Gastrocnemius medialis (tissue), 4 donors: ENCODE measurements around the gene GUCY2F. TPM values are rescaled to one million over a fixed set of nuclear protein-coding genes. Genes with fewer than 3 reads are reported as not detected.
A peak's percentile ranks its signal among the peaks of the same experiment; 100 is the strongest.

ENCODE experiments used
- ATAC-seq, 2 donors: fragments of 150-250 bp; one replicate each; pipeline ENCODE4 v1.9.1; 2016
- DNase-seq, 2 donors: peaks; one replicate each; pipeline ENCODE4 v3.0.0-alpha.2; 2019
- H3K27ac ChIP-seq, 4 donors: fragments of 200-600 bp; sonication (generic); 1 replicate in 1 of 4; 2 replicates in 3 of 4; pipeline ENCODE4 v1.5.1; 2016 to 2018; ENCODE audit warnings: mild to moderate bottlenecking in 2 of 4, moderate library complexity in 1 of 4
- H3K27me3 ChIP-seq, 3 donors: fragments of 200-600 bp; sonication (generic) in 2 of 3; 1 replicate in 1 of 3; 2 replicates in 2 of 3; pipeline versions ENCODE4 v1.5.1 to v1.6.0; 2016 to 2019; ENCODE audit warnings: mild to moderate bottlenecking in 1 of 3, moderate library complexity in 1 of 3
- H3K36me3 ChIP-seq, 2 donors: fragments of 200-600 bp; sonication (generic) in 1 of 2; one replicate each; pipeline ENCODE4 v1.5.1; 2017 to 2018
- H3K4me1 ChIP-seq, 2 donors: fragments of 200-600 bp; sonication (generic) in 1 of 2; one replicate each; pipeline ENCODE4 v1.5.1; 2016 to 2017; ENCODE audit warnings: mild to moderate bottlenecking in 2 of 2
- H3K4me3 ChIP-seq, 4 donors: fragments of 200-600 bp; sonication (generic) in 3 of 4; 1 replicate in 1 of 4; 2 replicates in 3 of 4; pipeline ENCODE4 v1.5.1; 2016 to 2019; ENCODE audit warnings: mild to moderate bottlenecking in 2 of 4
- H3K9me3 ChIP-seq, 3 donors: fragments of 200-600 bp; sonication (generic) in 2 of 3; 1 replicate in 1 of 3; 2 replicates in 2 of 3; pipeline ENCODE4 v1.5.1; 2016 to 2019
- CTCF ChIP-seq, 5 experiments: fragments of 450-650 bp in 3 of 5; fragments of 200-600 bp in 2 of 5; sonication (generic) in 2 of 5; IDR thresholded peaks in 4 of 5; conservative IDR thresholded peaks in 1 of 5; 1 replicate in 4 of 5; 2 replicates in 1 of 5; pipeline ENCODE4 v1.5.1; 2016 to 2019; ENCODE audit warnings: antibody characterized with exemption in 5 of 5, mild to moderate bottlenecking in 3 of 5, moderate library complexity in 3 of 5
- POLR2A ChIP-seq, 2 donors: fragments of 450-650 bp; IDR thresholded peaks; one replicate each; pipeline ENCODE4 v1.6.1; 2017; ENCODE audit warnings: antibody characterized with exemption in 2 of 2, mild to moderate bottlenecking in 2 of 2, moderate library complexity in 2 of 2
- in situ Hi-C, 4 donors: fragments of 200-750 bp; cut with MboI; loops; one replicate each; pipeline versions ENCODE4 v1.15.0 to v1.8.0; 2017; ENCODE audit warnings: low sequenced_read_pairs in 4 of 4
- intact Hi-C: fragments of 100-400 bp; cut with DNase I; formaldehyde crosslinking; loops from one replicate; pipeline ENCODE4 v1.15.1; 2023; ENCODE audit warnings: low total_unique reads
- total RNA-seq, 4 donors: library from RNA; depleted of rRNA; stranded (reverse); fragments of >200 nt; gene quantifications; one replicate each; pipeline versions ENCODE4 v1.1.0 to v1.2.3, GENCODE V29; 2016

The GUCY2F gene
- total RNA-seq, 4 donors from 2014 or later: not detected

GRCh38 chrX:109498434-109498833 is 16.5 kb upstream of the GUCY2F start:
- no peaks in the 10 kb centered on the region for H3K9me3 ChIP-seq
- in situ Hi-C loops: loop anchor here in 3 of 4 donors (25.0 kb wide), 2 partner anchors 139 to 389 kb away; partner anchors contain the start of gene KCNE5 (in 1 of the 3)
- H3K27me3 ChIP-seq: no peaks in the 10 kb centered on the region
- ATAC-seq: no peak
- no peak overlapping the region for H3K27ac ChIP-seq
- no peak for TF ChIP-seq CTCF (IDR thresholded peaks at IDR 0.05 in 4 of 5, conservative IDR thresholded peaks at IDR 0.05 in 1 of 5)
- TF ChIP-seq POLR2A (IDR thresholded peaks at IDR 0.05): no peak
- intact Hi-C loops: no loop called here
- no peaks in the 10 kb centered on the region for H3K36me3 ChIP-seq
- DNase-seq: no peak
- no peak overlapping the region for H3K4me3 ChIP-seq
- no peaks in the 10 kb centered on the region for H3K4me1 ChIP-seq

GRCh38 chrX:109489174-109489573 is 7.3 kb upstream of the GUCY2F start:
- no peak for ATAC-seq
- no peaks in the 10 kb centered on the region for H3K4me1 ChIP-seq
- no peaks in the 10 kb centered on the region for H3K27me3 ChIP-seq
- intact Hi-C loops (loop anchor here (2.0 to 5.0 kb wide), 2 partner anchors 143 to 402 kb away; no protein-coding TSS in a partner anchor), in situ Hi-C loops (loop anchor here (10.0 to 25.0 kb wide), 4 partner anchors 146 to 398 kb away; partner anchors contain the start of gene KCNE5 (in 1 of the 4))
- no peaks in the 10 kb centered on the region for H3K36me3 ChIP-seq
- no peak for TF ChIP-seq POLR2A (IDR thresholded peaks at IDR 0.05)
- DNase-seq: no peak
- no peaks in the 10 kb centered on the region for H3K9me3 ChIP-seq
- H3K27ac ChIP-seq: no peak overlapping the region
- H3K4me3 ChIP-seq: no peak overlapping the region

- no peak for ATAC-seq
- no peaks in the 10 kb centered on the region for H3K36me3 ChIP-seq
- intact Hi-C loops: loop anchor here (2.0 to 5.0 kb wide), 2 partner anchors 145 to 403 kb away; no protein-coding TSS in a partner anchor
- H3K9me3 ChIP-seq: no peaks in the 10 kb centered on the region
- H3K4me1 ChIP-seq: no peaks in the 10 kb centered on the region
- in situ Hi-C loops: loop anchor here (10.0 to 25.0 kb wide), 4 partner anchors 147 to 400 kb away; partner anchors contain the start of gene KCNE5 (in 1 of the 4)
- H3K27ac ChIP-seq: no peak overlapping the region
- H3K27me3 ChIP-seq: peaks cover 0 to 3% (median 0%) of the 10 kb centered on the region in 3 donors
- H3K4me3 ChIP-seq: no peak overlapping the region
- DNase-seq: no peak
- no peak for TF ChIP-seq POLR2A (IDR thresholded peaks at IDR 0.05)
- TF ChIP-seq CTCF (IDR thresholded peaks at IDR 0.05 in 4 of 5, conservative IDR thresholded peaks at IDR 0.05 in 1 of 5): no peak
Measured at GRCh38 chrX:109487640-109488039, 5.8 kb upstream of the GUCY2F start.

GRCh38 chrX:109485470-109486340 is 3.8 kb upstream of the GUCY2F start:
- ATAC-seq (peak in 1 of 2 donors; percentile 56), DNase-seq (peak in 1 of 2 donors; percentile 25)
- no peaks in the 10 kb centered on the region for H3K36me3 ChIP-seq
- in situ Hi-C loops (loop anchor here (10.0 to 25.0 kb wide), 4 partner anchors 149 to 402 kb away; partner anchors contain the start of gene KCNE5 (in 1 of the 4)), intact Hi-C loops (loop anchor here (5.0 kb wide), 1 partner anchor 147 kb away; no protein-coding TSS in a partner anchor)
- peak; percentile 67 to 95 (median 81) for TF ChIP-seq CTCF (IDR thresholded peaks at IDR 0.05 in 4 of 5, conservative IDR thresholded peaks at IDR 0.05 in 1 of 5)
- TF ChIP-seq POLR2A (IDR thresholded peaks at IDR 0.05): no peak
- H3K4me1 ChIP-seq: no peaks in the 10 kb centered on the region
- no peak overlapping the region for H3K4me3 ChIP-seq
- peaks cover 0 to 3% (median 0%) of the 10 kb centered on the region in 3 donors for H3K27me3 ChIP-seq
- no peaks in the 10 kb centered on the region for H3K9me3 ChIP-seq
- no peak overlapping the region for H3K27ac ChIP-seq

GRCh38 chrX:109484886-109485285 is 3.0 kb upstream of the GUCY2F start:
- Histone ChIP-seq H3K36me3 (no peaks in the 10 kb centered on the region), H3K4me1 (no peaks in the 10 kb centered on the region), H3K27me3 (peaks cover 0 to 5% (median 3%) of the 10 kb centered on the region in 3 donors), H3K27ac (no peak overlapping the region), H3K9me3 (no peaks in the 10 kb centered on the region), H3K4me3 (no peak overlapping the region)
- intact Hi-C loops (loop anchor here (5.0 kb wide), 1 partner anchor 147 kb away; no protein-coding TSS in a partner anchor), in situ Hi-C loops (loop anchor here (10.0 to 25.0 kb wide), 4 partner anchors 150 to 402 kb away; partner anchors contain the start of gene KCNE5 (in 1 of the 4))
- DNase-seq: no peak
- TF ChIP-seq CTCF (IDR thresholded peaks at IDR 0.05 in 4 of 5, conservative IDR thresholded peaks at IDR 0.05 in 1 of 5): no peak
- TF ChIP-seq POLR2A (IDR thresholded peaks at IDR 0.05): no peak
- no peak for ATAC-seq
